Raji (cell line): Measurements from ENCODE around the gene CORO1C.

Experiments
- POLR2A ChIP-seq: IDR thresholded peaks from 2 replicates; pipeline ENCODE4 v1.6.1; 2011; ENCODE audit warnings: low read depth, low read length, control low read depth; ENCODE audit not compliant: insufficient read depth

Gene CORO1C

DNA sequence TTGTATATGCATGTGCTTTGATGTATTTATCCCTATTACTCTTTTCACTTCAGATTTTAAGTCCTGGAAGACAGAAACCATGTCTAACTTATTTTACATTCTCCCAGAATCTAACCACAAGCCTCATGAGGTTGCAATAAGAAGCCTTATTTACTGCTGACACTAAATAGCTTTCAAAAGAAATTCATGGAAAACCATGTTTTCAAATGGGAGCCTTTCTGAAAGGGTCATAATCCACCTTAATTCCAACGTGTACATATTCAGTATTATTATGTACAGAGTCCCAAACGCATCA lies 34.4 kb downstream of the CORO1C start:
- TF ChIP-seq POLR2A, result no peak

DNA sequence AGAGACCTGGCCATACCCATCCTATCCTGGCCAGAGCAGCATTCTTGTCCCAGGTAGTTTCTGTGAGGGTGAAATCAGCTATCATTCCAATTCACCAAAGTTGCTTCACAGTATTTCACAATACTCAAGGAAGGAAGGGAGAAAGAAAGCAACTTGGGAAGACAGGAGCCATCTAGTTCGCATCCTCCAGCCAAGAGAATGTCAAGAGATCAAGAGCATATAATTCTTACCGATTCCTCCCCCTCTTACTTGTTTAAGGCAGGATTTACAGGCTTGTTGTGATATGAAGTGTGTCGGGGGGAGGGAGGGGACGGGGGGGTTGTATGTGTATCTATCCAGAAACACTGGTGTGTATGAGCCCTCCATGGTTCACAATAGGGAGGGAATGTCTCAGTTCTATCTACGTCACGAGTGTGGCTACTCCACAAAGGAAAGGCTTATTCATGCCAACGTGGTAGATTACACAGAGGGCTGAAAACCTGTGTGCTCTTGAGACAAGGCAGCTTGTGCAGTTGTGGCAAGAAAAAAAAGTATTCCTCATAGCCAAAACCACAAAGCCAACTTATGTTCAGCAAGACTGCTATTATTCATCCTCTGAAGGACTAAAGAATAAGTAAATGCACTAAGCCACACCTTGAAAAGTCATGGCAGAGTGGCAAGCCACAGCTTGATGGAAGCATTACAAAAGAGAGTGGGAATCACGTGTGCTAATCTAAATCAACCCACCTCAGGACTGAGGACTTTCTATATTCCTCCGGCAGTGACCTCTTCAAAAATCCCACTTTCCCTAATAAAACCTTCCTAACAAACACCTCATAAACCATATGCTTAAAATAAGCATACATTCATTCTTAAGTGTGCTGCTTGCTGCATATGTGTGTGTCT lies 35.0 kb downstream of the CORO1C start:
- no peak for TF ChIP-seq POLR2A

DNA sequence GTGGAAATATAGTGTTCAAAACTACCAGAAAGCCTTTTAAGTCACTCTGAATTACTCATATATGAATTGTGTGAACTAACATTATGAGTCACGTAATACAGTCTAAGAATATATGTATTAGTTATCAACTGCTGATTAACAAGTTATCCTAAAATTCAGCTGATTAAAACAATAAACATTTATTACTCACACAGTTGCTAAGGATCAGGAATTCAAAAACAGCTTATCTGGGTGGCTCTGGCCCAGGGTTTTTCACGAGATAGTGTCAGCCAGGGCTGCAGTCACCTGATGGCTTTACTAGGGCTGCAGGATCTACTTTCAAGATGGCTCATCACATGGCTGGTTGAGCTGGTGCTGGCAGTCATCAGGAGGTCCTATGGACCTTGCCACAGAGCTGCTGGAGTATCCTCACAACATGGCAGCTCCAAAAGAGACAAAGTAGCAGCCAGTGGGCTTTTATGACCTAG lies 36.5 kb downstream of the CORO1C start:
- no peak for TF ChIP-seq POLR2A

DNA sequence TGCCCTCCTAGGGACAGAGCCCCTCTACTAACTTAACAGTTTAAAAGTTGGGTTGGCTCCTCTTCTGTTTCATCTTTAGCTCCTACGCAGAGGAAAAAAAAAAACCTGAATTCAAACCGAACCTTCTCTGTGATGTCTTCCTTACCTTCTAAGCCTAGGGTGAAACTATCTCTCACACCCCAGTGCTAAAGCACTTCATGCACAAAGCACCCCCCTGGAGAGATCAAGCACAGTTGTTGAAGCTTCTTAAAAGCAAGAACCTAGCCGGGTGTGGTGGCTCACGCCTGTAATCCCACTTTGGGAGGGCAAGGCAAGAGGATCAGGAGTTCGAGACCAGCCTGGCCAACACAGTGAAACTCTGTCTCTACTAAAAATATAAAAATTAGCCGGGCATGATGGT lies 37.6 kb downstream of the CORO1C start:
- TF ChIP-seq POLR2A, result no peak

DNA sequence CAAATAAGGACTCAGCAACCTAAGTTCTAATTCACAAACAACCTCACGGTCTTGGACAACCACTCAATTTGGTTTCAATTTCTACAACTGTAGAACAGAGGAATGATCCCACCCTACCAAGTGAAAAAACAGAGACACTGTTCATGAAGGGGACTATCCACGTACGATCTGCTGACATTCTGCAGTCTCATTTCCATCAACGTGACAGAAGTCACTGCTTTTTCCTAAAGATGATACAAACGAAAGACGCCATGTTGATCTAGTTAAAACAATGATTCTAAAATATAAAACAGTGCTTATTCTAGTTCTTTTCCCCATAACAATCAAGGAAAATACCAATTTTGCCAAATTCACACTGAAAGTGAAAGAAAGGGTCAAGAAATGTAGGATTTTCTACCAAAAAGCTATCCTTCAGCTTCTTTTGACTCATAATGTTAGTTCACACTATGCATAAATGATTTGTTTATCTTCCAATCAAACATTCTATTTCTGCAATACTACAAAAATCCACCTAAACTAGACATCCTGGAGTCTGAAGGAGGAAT lies 38.1 kb downstream of the CORO1C start:
- TF ChIP-seq POLR2A, result no peak

DNA sequence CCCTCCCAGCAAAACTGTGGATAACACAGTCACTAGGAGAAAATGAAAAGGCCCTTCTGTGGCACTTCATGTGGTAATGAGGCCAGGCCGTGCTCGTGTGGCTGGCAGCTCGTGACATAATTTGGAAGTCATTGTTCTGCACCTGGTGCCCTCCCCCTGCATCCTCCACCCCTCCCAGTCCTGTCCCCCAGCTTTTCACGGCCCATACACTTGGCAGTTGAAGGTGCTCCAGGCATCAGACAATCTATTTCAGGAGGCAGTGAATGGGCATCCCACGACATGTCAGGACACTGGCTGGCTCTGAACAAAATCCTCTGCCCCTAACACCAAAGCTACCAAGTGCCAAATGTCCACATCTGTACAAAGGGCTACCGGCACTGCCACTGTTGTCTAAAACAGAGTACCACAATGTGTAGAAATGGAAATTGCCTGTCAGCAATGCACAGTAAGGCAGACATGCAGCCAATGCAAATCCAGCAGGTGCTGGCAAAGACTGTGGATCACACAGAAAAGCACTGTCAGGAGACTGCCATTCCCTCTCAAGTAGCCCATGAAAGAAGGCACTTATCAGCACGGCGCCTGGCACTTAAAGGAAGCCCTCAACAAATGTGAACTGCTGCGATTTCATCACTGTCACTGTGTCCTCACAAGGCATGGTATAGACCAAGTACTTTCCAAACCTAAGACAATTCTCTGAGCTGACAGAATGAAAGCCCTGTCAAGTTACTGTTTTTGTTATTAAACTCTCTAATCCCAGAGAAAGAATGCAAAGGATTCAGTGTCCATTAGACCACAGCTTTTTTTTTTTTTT lies 39.1 kb downstream of the CORO1C start:
- no peak for TF ChIP-seq POLR2A

DNA sequence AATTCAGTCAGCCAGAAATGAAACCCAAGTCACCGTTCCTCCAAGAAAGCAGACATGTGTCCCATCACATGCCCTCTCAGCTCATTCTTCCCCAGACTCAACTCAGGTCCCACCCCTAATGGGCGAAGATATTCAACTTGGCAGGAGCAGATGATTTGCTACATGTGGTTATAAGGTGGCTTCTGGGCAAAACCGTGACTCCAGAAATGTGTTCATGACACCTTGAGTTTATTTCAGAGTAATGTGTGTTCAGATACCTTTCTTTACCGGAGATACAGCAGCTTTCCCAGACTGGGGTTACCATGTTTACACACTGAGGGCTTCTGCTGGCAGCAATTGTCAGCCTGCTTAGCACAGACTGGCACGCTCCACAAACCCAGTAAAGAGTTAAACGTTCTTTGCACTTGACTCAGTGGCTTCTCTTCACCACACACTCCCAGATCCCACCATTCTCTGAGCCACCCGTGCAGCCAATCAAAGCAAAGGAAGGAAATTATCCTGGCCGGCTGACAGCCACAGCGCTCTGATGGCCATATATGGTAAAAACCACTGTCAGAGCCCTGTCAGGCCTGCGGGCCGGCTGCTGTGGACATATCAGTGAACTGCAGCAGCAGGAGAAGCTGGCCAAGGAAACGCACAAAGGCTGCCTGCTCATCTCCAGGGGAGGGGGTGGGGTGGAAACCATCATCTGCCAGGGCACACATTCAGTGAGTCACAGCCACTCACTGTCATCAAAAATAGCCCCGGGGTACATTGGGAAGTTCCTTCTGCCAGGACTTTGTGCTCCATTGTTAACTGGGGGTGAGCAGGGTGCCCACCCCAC lies 39.9 kb downstream of the CORO1C start:
- no peak for TF ChIP-seq POLR2A

DNA sequence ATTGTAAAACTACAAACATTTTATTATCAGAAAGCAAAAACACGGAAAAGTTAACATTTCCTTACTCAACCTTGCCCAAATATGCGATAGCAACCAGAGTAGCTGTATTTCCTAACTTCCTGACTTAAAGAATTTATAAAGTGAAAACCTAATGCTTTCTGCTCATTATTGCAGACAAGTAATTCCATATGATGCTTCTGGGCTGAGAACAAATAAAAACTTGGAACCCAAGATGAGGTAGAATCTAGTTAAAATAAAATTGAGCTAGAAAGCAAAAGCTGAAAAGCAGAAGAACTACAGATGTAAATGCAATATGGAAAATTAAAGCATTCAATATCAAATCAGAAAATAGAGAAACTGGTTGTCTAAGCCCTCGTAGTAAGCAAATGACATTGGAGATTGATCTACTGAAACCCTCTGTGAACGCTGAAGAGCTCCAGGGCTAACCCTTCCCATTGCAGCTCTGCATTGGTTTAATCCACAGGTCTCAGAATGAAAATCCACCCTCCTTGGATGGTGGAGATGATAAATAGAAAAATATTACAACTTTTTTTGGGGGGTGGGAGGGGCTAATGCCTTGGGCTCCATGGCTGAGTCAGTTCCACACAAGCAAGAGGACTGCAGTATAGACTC lies 40.7 kb downstream of the CORO1C start:
- TF ChIP-seq POLR2A, result no peak

DNA sequence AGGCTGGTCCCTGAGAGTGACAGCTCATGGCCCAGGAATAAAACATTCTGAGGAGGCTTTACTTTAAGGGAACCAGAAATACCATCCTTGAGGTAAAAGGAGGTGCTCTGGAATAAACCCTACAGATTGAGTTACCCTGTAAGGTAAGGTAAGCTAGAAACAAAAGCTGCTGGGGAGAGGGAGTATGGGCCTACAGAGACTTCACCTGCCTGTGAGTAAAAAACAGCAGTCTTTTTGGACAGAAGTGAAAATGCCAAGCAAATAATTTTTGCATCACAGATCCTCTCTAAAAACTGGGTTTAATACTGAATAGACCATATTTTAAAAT lies 41.2 kb downstream of the CORO1C start:
- TF ChIP-seq POLR2A, result no peak

DNA sequence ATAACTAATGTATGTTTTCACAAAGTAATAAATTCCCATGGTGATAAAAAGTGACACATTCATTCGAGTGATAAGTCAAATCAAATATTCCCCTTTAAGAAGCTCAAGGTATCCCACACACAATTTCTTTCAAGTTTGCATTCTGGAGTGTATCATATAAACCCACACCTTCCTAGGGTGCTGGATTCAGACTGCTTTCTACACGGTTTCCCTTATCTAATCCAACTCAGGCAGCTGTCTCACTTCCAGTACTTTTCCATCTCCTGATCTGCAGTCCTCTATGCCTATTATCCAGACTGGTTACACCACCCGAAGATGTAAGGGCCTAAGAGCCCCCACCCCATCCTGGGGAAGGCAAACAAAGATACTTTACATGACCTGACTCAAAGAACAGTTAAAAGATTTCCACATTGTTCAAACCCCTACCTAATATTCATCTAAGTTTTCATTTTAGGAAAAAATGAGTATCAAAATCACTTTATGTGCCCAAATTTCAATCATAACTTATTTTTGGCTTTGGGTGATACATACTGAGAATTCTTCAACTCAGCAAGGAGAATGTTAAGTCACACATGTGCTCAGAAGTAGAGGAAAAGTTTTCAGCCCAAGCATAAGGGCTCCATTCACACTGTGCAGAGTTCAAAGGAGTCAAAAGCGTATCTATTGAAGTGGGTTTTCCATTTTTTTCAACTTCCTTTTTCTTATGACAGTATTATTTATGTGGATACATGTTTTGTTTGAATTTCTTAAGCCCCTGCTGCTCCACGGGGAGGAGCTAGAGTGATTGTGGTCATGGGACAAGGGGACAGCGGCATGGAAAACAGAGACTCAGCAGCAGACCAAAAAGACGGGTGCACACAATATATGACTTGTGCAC lies 41.8 kb downstream of the CORO1C start:
- no peak for TF ChIP-seq POLR2A

DNA sequence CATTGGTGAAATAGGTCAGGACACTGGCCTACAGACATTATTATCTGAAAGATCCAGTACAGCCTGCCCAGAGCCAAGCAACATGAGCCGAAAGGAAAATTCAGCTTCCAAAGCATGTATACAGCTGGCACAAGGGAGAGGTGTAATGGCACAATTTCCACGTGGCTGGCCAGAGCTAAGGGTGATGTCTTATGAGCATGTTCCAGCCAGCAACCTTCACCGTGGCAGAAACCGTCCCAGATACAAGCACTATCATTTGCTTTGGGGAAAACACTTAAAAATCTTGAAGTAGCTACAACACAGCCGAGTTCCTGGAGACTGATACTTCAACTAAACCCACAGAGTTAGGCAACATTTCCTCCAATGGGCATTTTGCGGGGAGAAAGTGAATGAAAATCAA lies 44.5 kb downstream of the CORO1C start:
- no peak for TF ChIP-seq POLR2A

DNA sequence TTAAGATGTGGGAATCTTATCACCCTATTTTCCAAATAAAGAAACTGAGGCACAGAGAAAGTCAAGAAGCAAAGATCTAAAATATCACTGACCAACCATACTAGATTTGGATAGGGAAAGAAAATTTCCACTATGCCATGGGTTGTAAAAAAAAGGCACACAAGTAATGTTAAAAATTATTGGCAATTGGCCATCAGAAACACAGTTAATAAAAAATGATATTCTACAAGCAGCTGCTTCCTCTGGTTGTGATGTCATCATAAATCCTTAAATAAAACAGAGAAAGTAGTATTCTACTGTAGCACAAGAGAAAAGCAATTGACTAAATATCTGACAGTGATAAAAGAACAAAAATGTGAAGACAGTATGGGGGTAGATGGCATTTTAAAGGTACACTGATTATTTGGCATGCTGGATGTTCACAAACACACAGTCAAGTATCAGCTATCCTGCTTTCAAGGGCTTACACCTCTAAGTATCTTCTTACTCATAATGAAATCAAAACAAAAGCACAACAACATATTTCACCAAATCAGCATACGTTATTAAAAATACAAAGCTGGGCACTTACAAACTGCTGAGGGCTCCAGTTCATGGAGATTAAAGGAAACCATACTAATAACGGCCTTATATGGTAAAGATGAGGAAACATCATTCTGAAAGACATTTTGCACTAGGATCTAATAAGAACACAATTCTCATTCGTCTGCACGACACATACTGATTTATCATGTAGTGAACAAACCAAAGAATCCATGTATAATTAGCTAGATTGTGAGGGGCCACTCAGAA lies 45.7 kb downstream of the CORO1C start:
- no peak for TF ChIP-seq POLR2A

DNA sequence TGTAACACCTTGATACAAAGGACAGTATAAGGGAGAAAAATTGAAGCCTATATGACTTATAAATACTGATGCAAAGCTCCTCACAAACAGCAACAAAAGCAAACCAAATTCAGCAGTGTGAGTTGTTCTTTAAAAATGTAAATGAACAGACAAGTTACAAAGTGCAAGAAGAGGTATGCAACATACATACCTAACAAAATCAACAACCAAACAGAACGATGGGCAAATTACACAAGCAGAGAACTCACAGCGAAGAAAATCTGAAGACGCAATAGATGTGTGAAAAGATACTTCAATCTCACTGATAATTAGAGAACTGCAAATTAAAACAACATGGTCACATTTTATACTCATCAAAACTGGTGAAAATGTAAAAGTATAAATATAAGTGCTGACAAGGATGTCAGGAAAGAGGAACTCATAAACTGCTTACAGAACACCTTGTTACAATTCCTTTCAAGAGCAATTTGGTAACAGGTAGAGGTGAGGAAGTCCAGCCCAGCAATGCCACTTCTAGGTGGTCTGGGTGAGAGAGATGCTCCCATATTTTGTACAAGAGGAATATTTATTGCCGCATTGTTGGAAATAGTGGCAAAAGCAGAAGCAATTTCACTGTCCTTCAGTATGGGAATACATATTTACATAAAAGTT lies 47.3 kb downstream of the CORO1C start:
- no peak for TF ChIP-seq POLR2A
